ENCODE results near the gene MIER2.
"Not testable (repeated sequence)": the region's sequence is repeated elsewhere in the genome, so short reads cannot be mapped to it uniquely, and the experiment has no call there.

The MIER2 gene

GRCh38 chr19:344625-345319, at the start of gene MIER2:
TSS of gene MIER2 (minus strand) at chr19:344796. CDS start at chr19:344782, 14 bp downstream.
- DNase-seq (ENCODE audit: low read depth in 2 of 2), result peak; percentile 90 to 94

DNA sequence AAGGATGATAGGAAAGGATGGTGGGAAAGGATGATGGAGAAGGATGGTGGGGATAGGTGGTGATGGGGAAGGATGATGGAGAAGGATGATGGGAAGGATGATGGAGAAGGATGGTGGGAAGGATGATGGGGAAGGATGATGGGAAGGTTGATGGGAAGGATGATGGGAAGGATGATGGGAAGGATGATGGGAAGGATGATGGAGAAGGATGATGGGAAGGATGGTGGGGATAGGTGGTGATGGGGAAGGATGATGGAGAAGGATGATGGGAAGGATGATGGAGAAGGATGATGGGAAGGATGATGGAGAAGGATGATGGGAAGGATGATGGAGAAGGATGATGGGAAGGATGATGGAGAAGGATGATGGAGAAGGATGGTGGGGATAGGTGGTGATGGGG, 49.0 kb upstream of the MIER2 start:
- DNase-seq (ENCODE audit: low read depth in 2 of 2), result not testable (repeated sequence)

DNA sequence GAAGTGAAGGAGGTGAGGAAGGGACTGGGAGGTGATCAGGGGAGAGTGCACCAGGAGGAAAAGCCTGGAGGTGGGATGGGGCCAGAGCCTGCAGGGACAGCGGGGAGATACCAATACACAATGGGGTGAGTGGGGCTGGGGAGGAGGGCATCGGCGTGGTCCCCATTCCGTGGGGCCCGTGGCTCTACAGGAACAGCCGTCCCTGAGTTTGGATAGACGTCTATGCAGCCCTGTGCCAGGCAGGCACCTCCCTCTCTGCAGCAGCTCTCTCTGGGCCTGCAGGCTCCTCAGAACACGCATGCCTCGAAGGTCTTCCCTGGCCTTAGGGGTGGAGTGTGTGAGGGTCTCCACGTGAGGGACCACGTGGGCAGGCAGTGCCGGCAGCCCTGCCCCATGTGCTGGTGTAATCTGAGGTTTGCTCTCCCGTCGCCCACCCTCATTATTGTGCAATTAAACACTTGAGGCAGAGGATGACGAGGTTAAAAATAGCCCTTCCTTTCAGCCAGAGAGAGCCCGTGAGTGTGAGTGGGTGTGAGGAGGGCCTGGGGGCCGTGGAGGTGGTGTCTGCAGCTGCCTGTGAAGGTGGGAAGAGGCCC, 47.9 kb upstream of the MIER2 start:
- DNase-seq (ENCODE audit: low read depth in 2 of 2), result no peak

GRCh38 chr19:391726-392374, 47.3 kb upstream of the MIER2 start:
- no peak for DNase-seq (ENCODE audit: low read depth in 2 of 2)

- no peak for DNase-seq (ENCODE audit: low read depth in 2 of 2)
Measured at GRCh38 chr19:391207-391557, 46.6 kb upstream of the MIER2 start.

GRCh38 chr19:390386-391206, 46.0 kb upstream of the MIER2 start:
- no peak for DNase-seq (ENCODE audit: low read depth in 2 of 2)

GRCh38 chr19:389935-390289, 45.3 kb upstream of the MIER2 start:
- no peak for DNase-seq (ENCODE audit: low read depth in 2 of 2)

DNA sequence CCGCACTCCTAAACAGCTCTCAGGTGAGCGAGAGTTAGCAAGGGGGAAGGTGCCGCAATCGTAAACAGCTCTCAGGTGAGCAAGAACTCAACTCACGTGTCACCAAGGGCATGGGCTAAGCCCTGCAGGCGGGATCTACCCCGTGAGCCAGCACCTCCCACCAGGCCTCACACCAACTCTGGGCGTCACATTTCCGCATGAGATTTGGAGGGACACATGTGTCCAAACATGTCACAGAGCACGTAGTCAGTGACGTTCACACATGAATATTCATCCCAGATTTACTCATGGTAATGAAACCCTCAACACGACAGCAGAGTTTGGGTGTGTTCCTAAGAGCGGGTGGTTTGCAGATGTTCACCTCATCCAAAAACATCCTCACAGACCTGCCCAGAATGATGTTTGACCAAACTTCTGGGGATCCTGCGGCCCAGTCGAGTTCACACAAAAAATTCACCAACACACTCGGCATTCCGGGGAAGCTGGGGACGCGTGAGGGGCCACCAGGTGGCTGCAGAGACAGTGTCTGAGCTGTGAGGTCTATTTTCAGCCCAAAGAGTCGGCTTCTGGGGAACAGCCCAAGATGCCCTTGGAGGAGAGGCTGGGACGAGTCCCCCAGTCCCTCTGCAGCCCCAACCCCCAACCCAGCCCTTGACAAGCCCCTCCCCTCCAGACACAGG, 44.8 kb upstream of the MIER2 start:
- no peak for DNase-seq (ENCODE audit: low read depth in 2 of 2)

GRCh38 chr19:388691-389090, 44.1 kb upstream of the MIER2 start:
- DNase-seq (ENCODE audit: low read depth in 2 of 2), result no peak

GRCh38 chr19:387777-388176, 43.2 kb upstream of the MIER2 start:
- DNase-seq (ENCODE audit: low read depth in 2 of 2), result no peak

DNA sequence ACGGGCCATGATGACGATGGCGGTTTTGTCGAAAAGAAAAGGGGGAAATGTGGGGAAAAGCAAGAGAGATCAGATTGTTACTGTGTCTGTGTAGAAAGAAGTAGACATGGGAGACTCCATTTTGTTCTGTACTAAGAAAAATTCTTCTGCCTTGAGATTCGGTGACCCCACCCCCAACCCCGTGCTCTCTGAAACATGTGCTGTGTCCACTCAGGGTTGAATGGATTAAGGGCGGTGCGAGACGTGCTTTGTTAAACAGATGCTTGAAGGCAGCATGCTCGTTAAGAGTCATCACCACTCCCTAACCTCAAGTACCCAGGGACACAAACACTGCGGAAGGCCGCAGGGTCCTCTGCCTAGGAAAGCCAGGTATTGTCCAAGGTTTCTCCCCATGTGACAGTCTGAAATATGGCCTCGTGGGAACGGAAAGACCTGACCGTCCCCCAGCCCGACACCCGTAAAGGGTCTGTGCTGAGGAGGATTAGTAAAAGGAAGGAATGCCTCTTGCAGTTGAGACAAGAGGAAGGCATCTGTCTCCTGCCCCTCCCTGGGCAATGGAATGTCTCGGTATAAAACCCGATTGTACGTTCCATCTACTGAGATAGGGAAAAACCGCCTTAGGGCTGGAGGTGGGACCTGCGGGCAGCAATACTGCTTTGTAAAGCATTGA, 42.2 kb upstream of the MIER2 start:
- not testable (repeated sequence) for DNase-seq (ENCODE audit: low read depth in 2 of 2)

DNA sequence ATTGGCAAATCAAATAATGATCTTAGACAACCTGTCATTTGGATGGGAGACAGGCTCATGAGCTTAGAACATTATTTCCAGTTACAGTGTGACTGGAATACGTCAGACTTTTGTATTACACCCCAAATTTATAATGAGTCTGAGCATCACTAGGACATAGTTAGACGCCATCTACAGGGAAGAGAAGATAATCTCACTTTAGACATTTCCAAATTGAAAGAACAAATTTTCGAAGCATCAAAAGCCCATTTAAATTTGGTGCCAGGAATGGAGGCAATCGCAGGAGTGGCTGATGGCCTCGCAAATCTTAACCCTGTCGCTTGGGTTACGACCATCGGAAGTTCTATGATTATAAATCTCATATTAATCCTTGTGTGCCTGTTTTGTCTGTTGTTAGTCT, 41.6 kb upstream of the MIER2 start:
- not testable (repeated sequence) for DNase-seq (ENCODE audit: low read depth in 2 of 2)

DNA sequence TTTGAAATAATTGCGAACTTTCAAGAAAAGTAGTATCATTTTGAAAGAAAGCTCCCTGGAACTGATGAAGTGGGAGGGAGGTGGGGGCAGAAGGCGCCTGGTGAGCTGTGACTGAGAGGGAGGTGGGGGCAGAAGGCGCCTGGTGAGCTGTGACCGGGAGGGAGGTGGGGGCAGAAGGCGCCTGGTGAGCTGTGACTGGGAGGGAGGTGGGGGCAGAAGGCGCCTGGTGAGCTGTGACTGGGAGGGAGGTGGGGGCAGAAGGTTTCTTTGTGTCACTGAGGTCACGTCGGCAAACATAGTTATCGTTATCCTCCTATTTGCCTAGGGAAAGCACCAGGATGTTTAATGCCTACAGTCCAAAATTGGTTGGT, 40.2 kb upstream of the MIER2 start:
- DNase-seq (ENCODE audit: low read depth in 2 of 2), result no peak

- DNase-seq (ENCODE audit: low read depth in 2 of 2), result no peak
Measured at GRCh38 chr19:383922-384798, 39.6 kb upstream of the MIER2 start.

DNA sequence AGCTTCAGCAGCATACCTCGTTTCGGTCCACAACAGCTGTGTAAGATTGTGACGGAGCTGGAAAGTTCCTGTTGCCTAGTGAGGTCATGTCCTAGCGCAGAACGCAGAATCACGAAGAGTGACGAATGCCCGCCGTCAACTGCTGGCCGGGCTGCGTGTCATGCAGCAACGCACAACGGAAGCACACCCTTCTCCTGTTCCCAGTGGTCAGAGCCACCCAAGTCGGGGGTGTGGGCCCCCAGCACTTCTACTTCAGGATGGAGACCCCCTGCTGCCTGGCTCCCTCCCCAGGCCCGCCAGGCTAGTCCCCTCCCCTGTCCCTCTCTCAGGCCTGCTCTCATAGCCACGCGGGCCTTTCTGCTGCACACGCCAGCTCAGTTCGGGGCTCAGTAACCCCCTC, 38.4 kb upstream of the MIER2 start:
- no peak for DNase-seq (ENCODE audit: low read depth in 2 of 2)

- peak in 1 of 2 donors; percentile 27 for DNase-seq (ENCODE audit: low read depth in 2 of 2)
Measured at GRCh38 chr19:382578-382977, 38.0 kb upstream of the MIER2 start.

DNA sequence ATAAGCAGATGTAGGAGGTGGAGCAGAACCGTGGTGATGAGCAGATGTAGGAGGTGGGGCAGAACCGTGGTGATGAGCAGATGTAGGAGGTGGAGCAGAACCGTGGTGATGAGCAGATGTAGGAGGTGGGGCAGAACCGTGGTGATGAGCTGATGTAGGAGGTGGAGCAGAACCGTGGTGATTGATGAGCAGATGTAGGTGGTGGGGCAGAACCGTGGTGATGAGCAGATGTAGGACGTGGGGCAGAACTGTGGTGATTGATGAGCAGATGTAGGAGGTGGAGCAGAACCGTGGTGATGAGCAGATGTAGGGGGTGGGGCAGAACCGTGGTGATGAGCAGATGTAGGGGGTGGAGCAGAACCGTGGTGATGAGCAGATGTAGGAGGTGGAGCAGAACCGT, 37.3 kb upstream of the MIER2 start:
- not testable (repeated sequence) for DNase-seq (ENCODE audit: low read depth in 2 of 2)

- not testable (repeated sequence) for DNase-seq (ENCODE audit: low read depth in 2 of 2)
Measured at GRCh38 chr19:380618-381219, 36.1 kb upstream of the MIER2 start.

DNA sequence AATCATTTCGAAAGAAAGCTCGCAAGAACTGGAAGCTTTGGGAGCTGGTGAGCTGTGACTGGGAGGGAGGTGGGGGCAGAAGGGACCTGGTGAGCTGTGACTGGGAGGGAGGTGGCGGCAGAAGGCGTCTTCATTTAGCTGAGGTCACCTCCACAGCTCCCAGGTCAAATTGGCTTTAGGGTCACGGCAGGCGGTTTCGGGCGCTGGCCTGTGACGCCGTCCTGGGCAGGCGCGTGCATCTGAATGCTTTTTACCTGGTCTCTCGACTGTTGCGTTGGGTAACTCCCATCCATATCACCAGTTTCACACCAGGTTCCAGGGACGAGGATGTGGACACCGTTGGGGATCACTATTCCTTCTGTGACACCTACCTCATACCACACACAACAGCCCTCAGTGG, 35.2 kb upstream of the MIER2 start:
- no peak for DNase-seq (ENCODE audit: low read depth in 2 of 2)

DNA sequence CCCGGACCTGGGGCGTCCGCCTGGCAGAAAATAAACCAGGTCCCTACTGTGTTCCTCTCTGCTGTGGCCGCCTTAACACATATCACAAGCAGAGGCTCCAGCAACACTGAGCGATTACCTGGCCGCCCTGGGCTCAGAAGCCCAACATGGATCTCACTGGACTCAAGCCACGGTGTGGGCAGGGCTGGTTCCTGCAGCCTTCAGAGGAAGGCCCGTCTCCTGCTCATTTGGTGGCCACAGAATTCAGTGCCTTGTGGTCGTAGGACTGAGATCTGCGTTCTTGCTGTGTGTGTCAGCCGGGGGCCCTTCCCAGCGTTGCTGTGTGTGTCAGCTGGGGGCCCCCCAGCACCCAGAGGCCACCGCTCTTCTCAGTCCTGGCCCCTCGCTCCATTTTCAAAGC, 34.1 kb upstream of the MIER2 start:
- DNase-seq (ENCODE audit: low read depth in 2 of 2), result no peak

Data from stimulated activated CD4-positive, alpha-beta T cell treated with anti-CD3 and anti-CD28 coated beads, Interleukin-1b, Interleukin-23, amount 100 ng/mL, for 4 hours (primary cell).